Loucy (cell line): ENCODE measurements around the gene KRTAP10-2.

Source experiments
- EZH2phosphoT487 ChIP-seq: fragments of 200-600 bp; IDR thresholded peaks from 2 replicates; pipeline ENCODE4 v1.6.1; 2018; ENCODE audit warnings: antibody characterized with exemption, mild to moderate bottlenecking, moderate library complexity, borderline replicate concordance
- TF ChIP-seq, protein P1 (sequence below): fragments of 200-600 bp; sonication (generic); conservative IDR thresholded peaks from 2 replicates; pipeline ENCODE4 v1.5.1; 2014; ENCODE audit warnings: mild to moderate bottlenecking, antibody characterized with exemption, low read length

GRCh38 chr21:44502171-44502958, 48.9 kb downstream of the KRTAP10-2 start:
- TF ChIP-seq, protein P1, sequence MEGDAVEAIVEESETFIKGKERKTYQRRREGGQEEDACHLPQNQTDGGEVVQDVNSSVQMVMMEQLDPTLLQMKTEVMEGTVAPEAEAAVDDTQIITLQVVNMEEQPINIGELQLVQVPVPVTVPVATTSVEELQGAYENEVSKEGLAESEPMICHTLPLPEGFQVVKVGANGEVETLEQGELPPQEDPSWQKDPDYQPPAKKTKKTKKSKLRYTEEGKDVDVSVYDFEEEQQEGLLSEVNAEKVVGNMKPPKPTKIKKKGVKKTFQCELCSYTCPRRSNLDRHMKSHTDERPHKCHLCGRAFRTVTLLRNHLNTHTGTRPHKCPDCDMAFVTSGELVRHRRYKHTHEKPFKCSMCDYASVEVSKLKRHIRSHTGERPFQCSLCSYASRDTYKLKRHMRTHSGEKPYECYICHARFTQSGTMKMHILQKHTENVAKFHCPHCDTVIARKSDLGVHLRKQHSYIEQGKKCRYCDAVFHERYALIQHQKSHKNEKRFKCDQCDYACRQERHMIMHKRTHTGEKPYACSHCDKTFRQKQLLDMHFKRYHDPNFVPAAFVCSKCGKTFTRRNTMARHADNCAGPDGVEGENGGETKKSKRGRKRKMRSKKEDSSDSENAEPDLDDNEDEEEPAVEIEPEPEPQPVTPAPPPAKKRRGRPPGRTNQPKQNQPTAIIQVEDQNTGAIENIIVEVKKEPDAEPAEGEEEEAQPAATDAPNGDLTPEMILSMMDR: no peak
- no peak for TF ChIP-seq EZH2phosphoT487
